HG03025 (cell line): ENCODE results near the gene FMR1NB.

Experiments used
- ATAC-seq: cut with Tn5 transposase; IDR thresholded peaks from one replicate; pipeline ENCODE4 v1.9.1; 2021; ENCODE audit warnings: mild to moderate bottlenecking, moderate library complexity; ENCODE audit not compliant: unreplicated experiment, low FRiP score

FMR1NB gene

DNA sequence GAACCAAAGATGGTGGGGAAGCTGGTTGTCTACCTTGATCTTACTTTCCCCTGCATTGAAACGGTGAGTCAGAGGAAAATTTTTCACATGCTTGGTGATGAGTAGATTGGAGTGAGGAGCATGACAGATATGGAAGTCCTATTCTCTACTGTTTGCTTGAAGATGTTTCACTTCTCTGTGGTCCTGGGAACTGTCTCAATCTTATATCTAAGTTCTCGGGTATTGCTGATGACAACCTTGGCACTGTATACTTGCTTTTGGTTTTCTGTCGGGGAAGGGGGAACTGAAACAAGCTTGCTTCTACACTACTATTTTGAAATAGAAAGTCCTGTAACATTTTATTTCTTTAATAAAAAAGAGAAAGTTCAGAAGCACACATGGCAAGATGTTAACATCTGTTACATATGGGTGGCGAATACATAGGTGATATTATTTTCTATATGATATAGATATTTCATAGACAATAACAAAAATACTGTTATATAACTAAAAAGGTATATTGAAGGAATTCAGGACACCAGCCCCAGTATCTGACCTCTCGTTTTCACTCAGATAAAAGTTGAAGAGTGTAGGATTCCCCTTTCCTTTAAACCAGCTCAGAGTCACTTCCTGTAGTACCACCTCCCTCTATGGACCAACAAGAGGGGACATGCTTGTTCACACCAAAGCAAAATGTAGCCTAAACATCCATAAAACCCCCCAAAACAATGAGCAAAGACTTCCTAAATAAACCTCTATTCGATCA lies 88.8 kb downstream of the FMR1NB start:
- peak; percentile 90 for ATAC-seq

- ATAC-seq: no peak
Observed at GRCh38 chrX:148070504-148070877, 89.4 kb downstream of the FMR1NB start.
